SK-N-SH (cell line): ENCODE measurements around the gene PDE9A. TPM values are rescaled to one million over a fixed set of nuclear protein-coding genes. Genes with fewer than 3 reads are reported as not detected.

Source experiments
- CTCF ChIA-PET: fragments of 300-600, 350-600 bp; formaldehyde crosslinking; extraction: SDS; loops from one replicate; lab custom pipeline; 2021; lab: Yijun Ruan, JAX
- POLR2A ChIA-PET: fragments of 350-600 bp; sonication (Branson Sonifier 250); formaldehyde crosslinking; extraction: SDS; loops from one replicate; lab custom pipeline; 2020; ENCODE audit warnings: antibody characterized with exemption, inconsistent platforms; lab: Yijun Ruan, JAX
- DNase-seq: peaks from one replicate; pipeline ENCODE4 v3.0.0; 2012
- H2AFZ ChIP-seq: fragments of 200-600 bp; sonication (generic); 2 replicates; pipeline ENCODE4 v1.8.1; 2016; ENCODE audit warnings: antibody characterized with exemption, mild to moderate bottlenecking, low read depth
- H3F3A ChIP-seq: fragments of 200-600 bp; sonication (generic); replicated peaks from 2 replicates; pipeline ENCODE3; 2016; ENCODE audit warnings: antibody characterized with exemption, mild to moderate bottlenecking; ENCODE audit not compliant: insufficient read depth
- H3K27ac ChIP-seq, 2 experiments: fragments of 200-500 bp in 1 of 2; fragments of 200-600 bp in 1 of 2; sonication (Bioruptor generic) in 1 of 2; sonication (generic), shearing (Covaris generic) in 1 of 2; 2 replicates each; pipeline versions ENCODE4 v1.5.1 to v1.6.1; 2014 to 2016; ENCODE audit warnings: low read depth in 2 of 2, inconsistent platforms in 1 of 2, low read length in 1 of 2, mild to moderate bottlenecking in 1 of 2, mixed read lengths in 1 of 2
- H3K27me3 ChIP-seq: fragments of 200-600 bp; sonication (generic), shearing (Covaris generic); 2 replicates; pipeline ENCODE4 v1.6.1; 2016; ENCODE audit warnings: mixed run types; ENCODE audit not compliant: insufficient read depth
- H3K36me3 ChIP-seq, 2 experiments: fragments of 200-500 bp in 1 of 2; fragments of 200-600 bp in 1 of 2; sonication (Bioruptor generic) in 1 of 2; sonication (generic) in 1 of 2; replicated peaks in 1 of 2; 2 replicates each; pipeline versions ENCODE3 to v1.5.1; 2014 to 2016; ENCODE audit warnings: low read length in 1 of 2, mild to moderate bottlenecking in 1 of 2; ENCODE audit not compliant: insufficient read depth in 2 of 2, control insufficient read depth in 1 of 2
- H3K4me1 ChIP-seq, 2 experiments: fragments of 200-500 bp in 1 of 2; fragments of 200-600 bp in 1 of 2; sonication (Bioruptor generic) in 1 of 2; sonication (generic), shearing (Covaris generic) in 1 of 2; 2 replicates each; pipeline versions ENCODE4 v1.5.1 to v1.6.1; 2014 to 2016; ENCODE audit warnings: low read depth in 1 of 2, low read length in 1 of 2, mixed run types in 1 of 2; ENCODE audit not compliant: insufficient read depth in 2 of 2, control insufficient read depth in 1 of 2
- H3K4me2 ChIP-seq: fragments of 200-600 bp; sonication (generic), shearing (Covaris generic); 2 replicates; pipeline ENCODE4 v1.6.1; 2017; ENCODE audit warnings: mixed run types
- H3K4me3 ChIP-seq, 2 experiments: fragments of 200-500 bp in 1 of 2; fragments of 200-600 bp in 1 of 2; sonication (Bioruptor generic) in 1 of 2; sonication (generic), shearing (Covaris generic) in 1 of 2; 2 replicates each; pipeline versions ENCODE4 v1.5.1 to v1.8.1; 2014 to 2016; ENCODE audit warnings: low read depth in 2 of 2, inconsistent platforms in 1 of 2, low read length in 1 of 2, mild to moderate bottlenecking in 1 of 2, mixed read lengths in 1 of 2, moderate library complexity in 1 of 2
- H3K79me2 ChIP-seq: fragments of 200-600 bp; sonication (generic); 2 replicates; pipeline ENCODE4 v1.8.1; 2017; ENCODE audit warnings: mild to moderate bottlenecking; ENCODE audit not compliant: insufficient read depth
- H3K9ac ChIP-seq: fragments of 200-600 bp; sonication (generic); 2 replicates; pipeline ENCODE4 v1.6.1; 2017; ENCODE audit warnings: mixed run types
- H3K9me2 ChIP-seq: fragments of 200-600 bp; sonication (generic); 2 replicates; pipeline ENCODE4 v1.6.1; 2017; ENCODE audit warnings: mixed run types
- H3K9me3 ChIP-seq: fragments of 200-600 bp; sonication (generic); 2 replicates; pipeline ENCODE4 v1.6.1; 2017; ENCODE audit warnings: mixed run types, mild to moderate bottlenecking, moderate library complexity
- H4K20me1 ChIP-seq: fragments of 200-600 bp; sonication (generic); 2 replicates; pipeline ENCODE4 v1.6.1; 2017; ENCODE audit warnings: mild to moderate bottlenecking, mixed run types; ENCODE audit not compliant: insufficient read depth
- CTCF ChIP-seq: fragments of 200-600 bp; sonication (generic); IDR thresholded peaks from 2 replicates; pipeline ENCODE4 v1.6.1; 2017; ENCODE audit warnings: antibody characterized with exemption, mild to moderate bottlenecking, moderate library complexity
- ELF1 ChIP-seq: IDR thresholded peaks from 2 replicates; pipeline ENCODE4 v1.4.0; 2012
- EZH2phosphoT487 ChIP-seq: fragments of 200-600 bp; sonication (generic); IDR thresholded peaks from 2 replicates; pipeline ENCODE4 v1.6.1; 2017; ENCODE audit warnings: low read depth, mixed run types, mild to moderate bottlenecking, antibody characterized with exemption, moderate library complexity, borderline replicate concordance
- FOXM1 ChIP-seq: IDR thresholded peaks from 2 replicates; pipeline ENCODE4 v1.4.0; 2012; ENCODE audit warnings: low read depth, mild to moderate bottlenecking
- GABPA ChIP-seq: IDR thresholded peaks from 2 replicates; pipeline ENCODE4 v1.4.0; 2012; ENCODE audit warnings: low read depth, mild to moderate bottlenecking
- GATA2 ChIP-seq: sonication (generic); formaldehyde crosslinking; IDR thresholded peaks from 2 replicates; pipeline ENCODE4 v1.5.0; 2020; ENCODE audit warnings: mild to moderate bottlenecking, missing genetic modification reagents
- IRF3 ChIP-seq: fragments of 150-350 bp; IDR thresholded peaks from 2 replicates; pipeline ENCODE4 v1.6.1; 2016; ENCODE audit warnings: mild to moderate bottlenecking, low read depth, low read length
- JUND ChIP-seq: IDR thresholded peaks from 2 replicates; pipeline ENCODE4 v1.4.0; 2012
- MXI1 ChIP-seq: IDR thresholded peaks from 2 replicates; pipeline ENCODE4 v1.6.1; 2012; ENCODE audit warnings: mild to moderate bottlenecking, low read depth, low read length, improper control_type of control experiment
- NFIC ChIP-seq: IDR thresholded peaks from 2 replicates; pipeline ENCODE4 v1.4.0; 2012; ENCODE audit warnings: borderline replicate concordance
- NRF1 ChIP-seq: IDR thresholded peaks from 2 replicates; pipeline ENCODE4 v1.6.1; 2012; ENCODE audit warnings: low read depth, mild to moderate bottlenecking, low read length
- RAD21 ChIP-seq: IDR thresholded peaks from 2 replicates; pipeline ENCODE4 v1.6.1; 2012; ENCODE audit warnings: mild to moderate bottlenecking, low read length
- RFX5 ChIP-seq: IDR thresholded peaks from 2 replicates; pipeline ENCODE4 v1.6.1; 2012; ENCODE audit warnings: mild to moderate bottlenecking, improper control_type of control experiment, low read length
- RXRA ChIP-seq: IDR thresholded peaks from 2 replicates; pipeline ENCODE4 v1.4.0; 2012; ENCODE audit warnings: low read depth, mild to moderate bottlenecking, borderline replicate concordance
- SMC3 ChIP-seq: IDR thresholded peaks from 2 replicates; pipeline ENCODE4 v1.6.1; 2012; ENCODE audit warnings: low read depth, low read length, improper control_type of control experiment
- TCF12 ChIP-seq: IDR thresholded peaks from 2 replicates; pipeline ENCODE4 v1.4.0; 2012
- WGBS: methylation state at CpG from one replicate; pipeline ENCODE4 v1.1.6; 2017; ENCODE audit warnings: low lambda C conversion rate; 5-methylcytosine and 5-hydroxymethylcytosine counted together
- polyA plus RNA-seq, 3 experiments: library from polyadenylated mRNA; depleted of rRNA; stranded (reverse); fragments of >200 nt; gene quantifications; 2 replicates each; pipeline ENCODE4 v1.2.3, GENCODE V29; 2012
- TF ChIP-seq, protein P1 (sequence below): IDR thresholded peaks from 2 replicates; pipeline ENCODE4 v1.4.0; 2012; ENCODE audit warnings: low read depth, borderline replicate concordance
- TF ChIP-seq, protein P2 (sequence below): IDR thresholded peaks from 2 replicates; pipeline ENCODE4 v1.4.0; 2012; ENCODE audit warnings: low read depth, borderline replicate concordance
- TF ChIP-seq, protein P3 (sequence below): IDR thresholded peaks from 2 replicates; pipeline ENCODE4; 2012
- TF ChIP-seq, protein P4 (sequence below): IDR thresholded peaks from 2 replicates; pipeline ENCODE4 v1.6.1; 2012; ENCODE audit warnings: mild to moderate bottlenecking, low read depth, low read length, moderate library complexity

PDE9A gene
- polyA plus RNA-seq, 1 of the 3 experiments (the other 2 are of a cell fraction), result 0.28 TPM

- no peaks in the 10 kb centered on the region for H3K4me1 ChIP-seq
- TF ChIP-seq CTCF, result no peak
- no peak for TF ChIP-seq RAD21
- no peak for TF ChIP-seq GATA2 (CRISPR knock-in tag)
- no peak for TF ChIP-seq NFIC
- no peak for TF ChIP-seq GABPA
- TF ChIP-seq, protein P1, sequence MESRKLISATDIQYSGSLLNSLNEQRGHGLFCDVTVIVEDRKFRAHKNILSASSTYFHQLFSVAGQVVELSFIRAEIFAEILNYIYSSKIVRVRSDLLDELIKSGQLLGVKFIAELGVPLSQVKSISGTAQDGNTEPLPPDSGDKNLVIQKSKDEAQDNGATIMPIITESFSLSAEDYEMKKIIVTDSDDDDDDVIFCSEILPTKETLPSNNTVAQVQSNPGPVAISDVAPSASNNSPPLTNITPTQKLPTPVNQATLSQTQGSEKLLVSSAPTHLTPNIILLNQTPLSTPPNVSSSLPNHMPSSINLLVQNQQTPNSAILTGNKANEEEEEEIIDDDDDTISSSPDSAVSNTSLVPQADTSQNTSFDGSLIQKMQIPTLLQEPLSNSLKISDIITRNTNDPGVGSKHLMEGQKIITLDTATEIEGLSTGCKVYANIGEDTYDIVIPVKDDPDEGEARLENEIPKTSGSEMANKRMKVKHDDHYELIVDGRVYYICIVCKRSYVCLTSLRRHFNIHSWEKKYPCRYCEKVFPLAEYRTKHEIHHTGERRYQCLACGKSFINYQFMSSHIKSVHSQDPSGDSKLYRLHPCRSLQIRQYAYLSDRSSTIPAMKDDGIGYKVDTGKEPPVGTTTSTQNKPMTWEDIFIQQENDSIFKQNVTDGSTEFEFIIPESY, result no peak
- no peak for TF ChIP-seq JUND
- no peak for TF ChIP-seq IRF3
- TF ChIP-seq MXI1, result no peak
- TF ChIP-seq EZH2phosphoT487, result no peak
- TF ChIP-seq, protein P2, sequence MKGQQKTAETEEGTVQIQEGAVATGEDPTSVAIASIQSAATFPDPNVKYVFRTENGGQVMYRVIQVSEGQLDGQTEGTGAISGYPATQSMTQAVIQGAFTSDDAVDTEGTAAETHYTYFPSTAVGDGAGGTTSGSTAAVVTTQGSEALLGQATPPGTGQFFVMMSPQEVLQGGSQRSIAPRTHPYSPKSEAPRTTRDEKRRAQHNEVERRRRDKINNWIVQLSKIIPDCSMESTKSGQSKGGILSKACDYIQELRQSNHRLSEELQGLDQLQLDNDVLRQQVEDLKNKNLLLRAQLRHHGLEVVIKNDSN, result no peak
- TF ChIP-seq FOXM1, result no peak
- no peak for TF ChIP-seq ELF1
- TF ChIP-seq, protein P3, sequence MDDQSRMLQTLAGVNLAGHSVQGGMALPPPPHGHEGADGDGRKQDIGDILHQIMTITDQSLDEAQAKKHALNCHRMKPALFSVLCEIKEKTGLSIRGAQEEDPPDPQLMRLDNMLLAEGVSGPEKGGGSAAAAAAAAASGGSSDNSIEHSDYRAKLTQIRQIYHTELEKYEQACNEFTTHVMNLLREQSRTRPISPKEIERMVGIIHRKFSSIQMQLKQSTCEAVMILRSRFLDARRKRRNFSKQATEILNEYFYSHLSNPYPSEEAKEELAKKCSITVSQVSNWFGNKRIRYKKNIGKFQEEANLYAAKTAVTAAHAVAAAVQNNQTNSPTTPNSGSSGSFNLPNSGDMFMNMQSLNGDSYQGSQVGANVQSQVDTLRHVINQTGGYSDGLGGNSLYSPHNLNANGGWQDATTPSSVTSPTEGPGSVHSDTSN, result no peak
- TF ChIP-seq RXRA, result no peak
- TF ChIP-seq RFX5, result no peak
- no peak for TF ChIP-seq NRF1
- TF ChIP-seq TCF12, result no peak
- TF ChIP-seq SMC3, result no peak
- TF ChIP-seq, protein P4, sequence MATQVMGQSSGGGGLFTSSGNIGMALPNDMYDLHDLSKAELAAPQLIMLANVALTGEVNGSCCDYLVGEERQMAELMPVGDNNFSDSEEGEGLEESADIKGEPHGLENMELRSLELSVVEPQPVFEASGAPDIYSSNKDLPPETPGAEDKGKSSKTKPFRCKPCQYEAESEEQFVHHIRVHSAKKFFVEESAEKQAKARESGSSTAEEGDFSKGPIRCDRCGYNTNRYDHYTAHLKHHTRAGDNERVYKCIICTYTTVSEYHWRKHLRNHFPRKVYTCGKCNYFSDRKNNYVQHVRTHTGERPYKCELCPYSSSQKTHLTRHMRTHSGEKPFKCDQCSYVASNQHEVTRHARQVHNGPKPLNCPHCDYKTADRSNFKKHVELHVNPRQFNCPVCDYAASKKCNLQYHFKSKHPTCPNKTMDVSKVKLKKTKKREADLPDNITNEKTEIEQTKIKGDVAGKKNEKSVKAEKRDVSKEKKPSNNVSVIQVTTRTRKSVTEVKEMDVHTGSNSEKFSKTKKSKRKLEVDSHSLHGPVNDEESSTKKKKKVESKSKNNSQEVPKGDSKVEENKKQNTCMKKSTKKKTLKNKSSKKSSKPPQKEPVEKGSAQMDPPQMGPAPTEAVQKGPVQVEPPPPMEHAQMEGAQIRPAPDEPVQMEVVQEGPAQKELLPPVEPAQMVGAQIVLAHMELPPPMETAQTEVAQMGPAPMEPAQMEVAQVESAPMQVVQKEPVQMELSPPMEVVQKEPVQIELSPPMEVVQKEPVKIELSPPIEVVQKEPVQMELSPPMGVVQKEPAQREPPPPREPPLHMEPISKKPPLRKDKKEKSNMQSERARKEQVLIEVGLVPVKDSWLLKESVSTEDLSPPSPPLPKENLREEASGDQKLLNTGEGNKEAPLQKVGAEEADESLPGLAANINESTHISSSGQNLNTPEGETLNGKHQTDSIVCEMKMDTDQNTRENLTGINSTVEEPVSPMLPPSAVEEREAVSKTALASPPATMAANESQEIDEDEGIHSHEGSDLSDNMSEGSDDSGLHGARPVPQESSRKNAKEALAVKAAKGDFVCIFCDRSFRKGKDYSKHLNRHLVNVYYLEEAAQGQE, result no peak
- TF ChIP-seq, all 33 proteins: peak for 0
- H3K79me2 ChIP-seq, result no peaks in the 10 kb centered on the region
- H3F3A ChIP-seq, result no peaks in the 10 kb centered on the region
- no peak overlapping the region for H3K27ac ChIP-seq
- CTCF ChIA-PET, result no interaction called here
- H3K9ac ChIP-seq, result no peak overlapping the region
- no peaks in the 10 kb centered on the region for H3K27me3 ChIP-seq
- WGBS, result 45% methylated on average over 9 of the region's 9 CpGs
- DNase-seq, result no peak
- no peaks in the 10 kb centered on the region for H3K9me3 ChIP-seq
- H3K36me3 ChIP-seq, result no peaks in the 10 kb centered on the region
- H4K20me1 ChIP-seq, result no peaks in the 10 kb centered on the region
- POLR2A ChIA-PET, result no interaction called here
- H3K4me2 ChIP-seq, result no peak overlapping the region
- H2AFZ ChIP-seq, result no peak overlapping the region
- H3K9me2 ChIP-seq, result no peaks in the 10 kb centered on the region
- H3K4me3 ChIP-seq, result no peak overlapping the region
Observed at GRCh38 chr21:42799516-42799915, 146.1 kb downstream of the PDE9A start.
